ENCODE measurements around the gene CT45A9. TPM values are rescaled to one million over a fixed set of nuclear protein-coding genes. Genes with fewer than 3 reads are reported as not detected.

The CT45A9 gene
- polyA plus RNA-seq, 1 donor (not counting 4 experiments of a cell fraction or from before 2014, with no cell fraction given) = not detected

Other genes starting within 250 kb of the CT45A9 start
- gene CT45A1, start 158.2 kb downstream of the CT45A9 start, polyA plus RNA-seq = not detected in 3 replicates
- not detected in 3 replicates for gene CT45A3, start 103.6 kb downstream of the CT45A9 start, polyA plus RNA-seq
- not detected in 3 replicates for gene CT45A5, start 86.3 kb downstream of the CT45A9 start, polyA plus RNA-seq
- gene CT45A6, start 69.0 kb downstream of the CT45A9 start, polyA plus RNA-seq = not detected in 3 replicates
- gene CT45A2, start 51.8 kb downstream of the CT45A9 start, polyA plus RNA-seq = not detected in 3 replicates
- not detected in 3 replicates for gene CT45A7, start 34.5 kb downstream of the CT45A9 start, polyA plus RNA-seq
- gene CT45A8, start 17.3 kb downstream of the CT45A9 start, polyA plus RNA-seq = not detected in 3 replicates
- not detected in 3 replicates for gene CT45A10, start 21.6 kb upstream of the CT45A9 start, polyA plus RNA-seq
- not detected in 3 replicates for gene SAGE1, start 21.9 kb upstream of the CT45A9 start, polyA plus RNA-seq
- 10.4 to 19.8 TPM (median 14.8 TPM) in 3 replicates for gene MMGT1, start 102.2 kb upstream of the CT45A9 start, polyA plus RNA-seq
- gene SLC9A6, start 113.6 kb upstream of the CT45A9 start, polyA plus RNA-seq = 11.0 to 17.4 TPM (median 14.0 TPM) in 3 replicates

All from keratinocyte (primary cell).